Kidney (tissue), 22 donors: ENCODE measurements around the gene NTNG1. TPM values are rescaled to one million over a fixed set of nuclear protein-coding genes. Genes with fewer than 3 reads are reported as not detected.
A peak's percentile ranks its signal among the peaks of the same experiment; 100 is the strongest.
"Not testable (repeated sequence)": the region's sequence is repeated elsewhere in the genome, so short reads cannot be mapped to it uniquely, and the experiment has no call there.

Experiments
- DNase-seq, 5 donors: peaks; one replicate each; pipeline ENCODE4 v3.0.0-alpha.2; 2013 to 2020
- FAIRE-seq: peaks from 2 replicates; lab custom pipeline; 2012; peaks lifted over from hg19 to GRCh38; lab: Jason Lieb, UNC
- H3K27ac ChIP-seq, 2 donors: one replicate each; pipeline ENCODE4 v1.7.0; 2013; ENCODE audit warnings: low read depth in 2 of 2, low read length in 2 of 2, inconsistent platforms in 1 of 2
- H3K27me3 ChIP-seq: one replicate; pipeline ENCODE4 v1.7.1; 2013; ENCODE audit warnings: low read length, inconsistent platforms; ENCODE audit not compliant: control insufficient read depth, insufficient read depth
- H3K36me3 ChIP-seq, 3 donors: one replicate each; pipeline versions ENCODE4 v1.7.0 to v1.7.1; 2013; ENCODE audit warnings: low read length in 3 of 3, control low read depth in 1 of 3, inconsistent platforms in 1 of 3; ENCODE audit not compliant: insufficient read depth in 3 of 3, control insufficient read depth in 2 of 3
- H3K4me1 ChIP-seq, 3 donors: one replicate each; pipeline versions ENCODE4 v1.7.0 to v1.7.1; 2013; ENCODE audit warnings: low read length in 3 of 3, inconsistent platforms in 1 of 3, low read depth in 1 of 3; ENCODE audit not compliant: control insufficient read depth in 2 of 3, insufficient read depth in 2 of 3
- H3K4me3 ChIP-seq, 3 donors: one replicate each; pipeline versions ENCODE4 v1.7.0 to v1.8.1; 2013; ENCODE audit warnings: low read length in 3 of 3, control low read depth in 1 of 3, inconsistent platforms in 1 of 3
- H3K9ac ChIP-seq, 3 donors: one replicate each; pipeline versions ENCODE4 v1.7.0 to v1.7.1; 2013; ENCODE audit warnings: low read length in 3 of 3, control low read depth in 1 of 3, inconsistent platforms in 1 of 3
- H3K9me3 ChIP-seq, 3 donors: one replicate each; pipeline versions ENCODE4 v1.7.0 to v1.7.1; 2013; ENCODE audit warnings: low read length in 3 of 3, control low read depth in 1 of 3, inconsistent platforms in 1 of 3; ENCODE audit not compliant: control insufficient read depth in 2 of 3, insufficient read depth in 1 of 3
- intact Hi-C: fragments of 100-400 bp; cut with DNase I; formaldehyde crosslinking; loops from one replicate; pipeline ENCODE4 v1.11.1; 2022
- long read RNA-seq, 10 donors: library from polyadenylated mRNA in 1 of 10; unstranded in 1 of 10; transcript quantifications; one replicate each; pipeline ENCODE4 v2.0.0 and lab custom pipeline, GENCODE V29; 2021 to 2026
- polyA plus RNA-seq: library from polyadenylated mRNA; stranded (reverse); fragments of 350-450 nt; fragmentation: Illumina TruSeq; extraction: RNeasy Lipid Tissue Mini Kit (QIAGEN cat#74804); gene quantifications from one replicate; pipeline ENCODE4 v1.2.3, GENCODE V29; 2014; ENCODE audit warnings: low read depth, low replicate concordance; ENCODE audit not compliant: insufficient read depth
- total RNA-seq: library from RNA; stranded (reverse); fragmentation: NEBNext Ultra II Directional; extraction: Animal tissue kit (Norgen Biotek cat#: 25700); gene quantifications from one replicate; pipeline ENCODE4 v1.2.1, GENCODE V29; 2021
- TF ChIP-seq, protein P1 (sequence below): IDR thresholded peaks from 3 replicates; pipeline ENCODE4 v1.5.1; 2012; ENCODE audit warnings: mild to moderate bottlenecking, moderate library complexity, borderline replicate concordance; ENCODE audit not compliant: insufficient read depth; ENCODE audit errors: extremely low read depth
- donor health status: control.
- donor health status: control.
- donor health status: control.
- donor health status: control.
- donor health status: control.
- donor health status: DM: yes; HTN: yes; CAD: no.
- donor health status: Normal renal cell carcinoma (clear cell type).

The NTNG1 gene
- 2.8 TPM for total RNA-seq
- polyA plus RNA-seq, result 7.7 TPM
- long read RNA-seq, donor 1, partial matches to known transcripts, result 0 of 1 reads
- long read RNA-seq, donor 1, other reads (novel, unspliced or antisense), result 0 of 1 reads
- long read RNA-seq, donor 2, partial matches to known transcripts, result 0 of 2 reads
- long read RNA-seq, donor 2, other reads (novel, unspliced or antisense), result 0 of 2 reads
- long read RNA-seq, donor 3, partial matches to known transcripts, result 25 of 26 reads
- long read RNA-seq, donor 3, other reads (novel, unspliced or antisense), result 0 of 26 reads
- long read RNA-seq, donor 4, partial matches to known transcripts, result 0 of 1 reads
- long read RNA-seq, donor 4, other reads (novel, unspliced or antisense), result 0 of 1 reads
- long read RNA-seq, donor 5, result 0 reads
- long read RNA-seq, donor 6, partial matches to known transcripts, result 276 of 276 reads
- long read RNA-seq, donor 6, other reads (novel, unspliced or antisense), result 0 of 276 reads
- long read RNA-seq, donor 7, full-length matches to known transcripts, result 1 of 2 reads
- long read RNA-seq, donor 7, partial matches to known transcripts, result 0 of 2 reads
- long read RNA-seq, donor 7, other reads (novel, unspliced or antisense), result 1 of 2 reads
- long read RNA-seq, donor 8, full-length matches to known transcripts, result 2 of 2 reads
- long read RNA-seq, donor 8, partial matches to known transcripts, result 0 of 2 reads
- long read RNA-seq, donor 8, other reads (novel, unspliced or antisense), result 0 of 2 reads
- long read RNA-seq, donor 9, result 0 reads
- long read RNA-seq, donor 10, partial matches to known transcripts, result 0 of 1 reads
- long read RNA-seq, donor 10, other reads (novel, unspliced or antisense), result 0 of 1 reads

GRCh38 chr1:107140703-107141490 lies at the start of gene NTNG1:
Gene NTNG1 (plus strand): TSS chr1:107141039.
- Histone ChIP-seq H3K4me3 (peak within 1 kb of the TSS; percentile 62 to 66 (median 63)), H3K4me1 (peaks cover 0 to 3% (median 0%) of the 10 kb centered on the region in 3 donors), H3K27ac (no peak within 1 kb of the TSS), H3K9me3 (no peaks in the 10 kb centered on the region), H3K9ac (peak within 1 kb of the TSS; percentile 38 to 42 (median 41)), H3K27me3 (no peaks in the 10 kb centered on the region), H3K36me3 (no peaks in the 10 kb centered on the region)
- intact Hi-C loops, result no loop called here
- peak in 4 of 5 donors; percentile 14 to 76 (median 49) for DNase-seq
- TF ChIP-seq, protein P1, sequence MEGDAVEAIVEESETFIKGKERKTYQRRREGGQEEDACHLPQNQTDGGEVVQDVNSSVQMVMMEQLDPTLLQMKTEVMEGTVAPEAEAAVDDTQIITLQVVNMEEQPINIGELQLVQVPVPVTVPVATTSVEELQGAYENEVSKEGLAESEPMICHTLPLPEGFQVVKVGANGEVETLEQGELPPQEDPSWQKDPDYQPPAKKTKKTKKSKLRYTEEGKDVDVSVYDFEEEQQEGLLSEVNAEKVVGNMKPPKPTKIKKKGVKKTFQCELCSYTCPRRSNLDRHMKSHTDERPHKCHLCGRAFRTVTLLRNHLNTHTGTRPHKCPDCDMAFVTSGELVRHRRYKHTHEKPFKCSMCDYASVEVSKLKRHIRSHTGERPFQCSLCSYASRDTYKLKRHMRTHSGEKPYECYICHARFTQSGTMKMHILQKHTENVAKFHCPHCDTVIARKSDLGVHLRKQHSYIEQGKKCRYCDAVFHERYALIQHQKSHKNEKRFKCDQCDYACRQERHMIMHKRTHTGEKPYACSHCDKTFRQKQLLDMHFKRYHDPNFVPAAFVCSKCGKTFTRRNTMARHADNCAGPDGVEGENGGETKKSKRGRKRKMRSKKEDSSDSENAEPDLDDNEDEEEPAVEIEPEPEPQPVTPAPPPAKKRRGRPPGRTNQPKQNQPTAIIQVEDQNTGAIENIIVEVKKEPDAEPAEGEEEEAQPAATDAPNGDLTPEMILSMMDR, result no peak
- FAIRE-seq, result no peak

- no peaks in the 10 kb centered on the region for H3K36me3 ChIP-seq
- H3K27me3 ChIP-seq, result no peaks in the 10 kb centered on the region
- DNase-seq (no peak), FAIRE-seq (no peak)
- TF ChIP-seq, protein P1, result no peak
- H3K4me1 ChIP-seq, result no peaks in the 10 kb centered on the region
- no peak overlapping the region for H3K9ac ChIP-seq
- H3K4me3 ChIP-seq, result no peak overlapping the region
- no peaks in the 10 kb centered on the region for H3K9me3 ChIP-seq
- H3K27ac ChIP-seq, result no peak overlapping the region
- intact Hi-C loops, result no loop called here
Observed at GRCh38 chr1:107091418-107091817, 49.4 kb upstream of the NTNG1 start.

DNA sequence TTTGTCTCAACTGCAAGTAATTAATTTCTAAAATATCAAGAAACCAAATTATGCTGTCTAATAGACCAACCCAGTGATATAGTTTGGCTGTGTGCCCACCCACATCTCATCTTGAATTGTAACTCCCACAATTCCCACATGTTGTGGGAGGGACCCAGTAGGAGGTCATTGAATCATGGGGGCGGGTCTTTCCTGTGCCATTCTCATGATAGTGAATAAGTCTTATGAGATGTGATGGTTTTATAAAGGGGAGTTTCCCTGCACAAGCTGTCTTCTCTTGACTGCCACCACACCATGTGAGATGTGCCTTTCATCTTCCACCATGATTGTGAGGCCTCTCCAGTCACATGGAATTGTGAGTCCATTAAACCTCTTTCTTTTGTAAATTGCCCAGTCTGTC lies 47.4 kb upstream of the NTNG1 start:
- FAIRE-seq, H3K4me3 ChIP-seq: not testable (repeated sequence)

More for the DNA sequence above, 47.4 kb upstream of the NTNG1 start:
- intact Hi-C loops, H3K9me3 ChIP-seq, H3K27ac ChIP-seq, H3K4me1 ChIP-seq, H3K9ac ChIP-seq, H3K27me3 ChIP-seq, DNase-seq, H3K36me3 ChIP-seq: not testable (repeated sequence)
